Stimulated activated naive CD4-positive, alpha-beta T cell (primary cell): ENCODE data around the gene PAX7.

Experiments used
- DNase-seq, 6 experiments: peaks; one replicate each; lab custom pipeline; 2025; lab: John Stamatoyannopoulos, UW

Gene PAX7

GRCh38 chr1:18618546-18619466 is 11.8 kb upstream of the PAX7 start:
- DNase-seq, result no peak

- DNase-seq, result no peak
These were observed 11.2 kb upstream of the PAX7 start for GRCh38 chr1:18619467-18619835.

GRCh38 chr1:18628511-18628910 is 2.1 kb upstream of the PAX7 start:
- DNase-seq, result no peak

GRCh38 chr1:18629659-18630510 is 761 bp upstream of the PAX7 start:
- peak in 1 of 6 experiments; percentile 12 for DNase-seq

- no peak for DNase-seq
These were observed 1.0 kb downstream of the PAX7 start for GRCh38 chr1:18631496-18632217.

- no peak for DNase-seq
These were observed 1.6 kb downstream of the PAX7 start for GRCh38 chr1:18632218-18632588.

- peak in 1 of 6 experiments; percentile 43 for DNase-seq
These were observed 2.3 kb downstream of the PAX7 start for GRCh38 chr1:18632783-18633421.

GRCh38 chr1:18633422-18634155 is 2.9 kb downstream of the PAX7 start:
- DNase-seq, result no peak

- DNase-seq, result no peak
These were observed 3.6 kb downstream of the PAX7 start for GRCh38 chr1:18634276-18634675.

GRCh38 chr1:18635070-18635577 is 4.5 kb downstream of the PAX7 start:
- DNase-seq, result no peak

GRCh38 chr1:18635891-18636595 is 5.4 kb downstream of the PAX7 start:
- DNase-seq, result peak in 1 of 6 experiments; percentile 27

- DNase-seq, result no peak
These were observed 6.2 kb downstream of the PAX7 start for GRCh38 chr1:18636596-18637508.

- DNase-seq, result no peak
These were observed 6.9 kb downstream of the PAX7 start for GRCh38 chr1:18637511-18637960.

- DNase-seq, result no peak
These were observed 7.6 kb downstream of the PAX7 start for GRCh38 chr1:18637962-18638834.

GRCh38 chr1:18638835-18639364 is 8.3 kb downstream of the PAX7 start:
- DNase-seq, result no peak

- no peak for DNase-seq
These were observed 8.9 kb downstream of the PAX7 start for GRCh38 chr1:18639368-18640055.
